Measurements from ENCODE around the gene RPGRIP1L.

- TF ChIP-seq EZH2phosphoT487 (IDR thresholded peaks at IDR 0.05; ENCODE audit: borderline replicate concordance, low read length), result no peak
- TF ChIP-seq, protein P1, sequence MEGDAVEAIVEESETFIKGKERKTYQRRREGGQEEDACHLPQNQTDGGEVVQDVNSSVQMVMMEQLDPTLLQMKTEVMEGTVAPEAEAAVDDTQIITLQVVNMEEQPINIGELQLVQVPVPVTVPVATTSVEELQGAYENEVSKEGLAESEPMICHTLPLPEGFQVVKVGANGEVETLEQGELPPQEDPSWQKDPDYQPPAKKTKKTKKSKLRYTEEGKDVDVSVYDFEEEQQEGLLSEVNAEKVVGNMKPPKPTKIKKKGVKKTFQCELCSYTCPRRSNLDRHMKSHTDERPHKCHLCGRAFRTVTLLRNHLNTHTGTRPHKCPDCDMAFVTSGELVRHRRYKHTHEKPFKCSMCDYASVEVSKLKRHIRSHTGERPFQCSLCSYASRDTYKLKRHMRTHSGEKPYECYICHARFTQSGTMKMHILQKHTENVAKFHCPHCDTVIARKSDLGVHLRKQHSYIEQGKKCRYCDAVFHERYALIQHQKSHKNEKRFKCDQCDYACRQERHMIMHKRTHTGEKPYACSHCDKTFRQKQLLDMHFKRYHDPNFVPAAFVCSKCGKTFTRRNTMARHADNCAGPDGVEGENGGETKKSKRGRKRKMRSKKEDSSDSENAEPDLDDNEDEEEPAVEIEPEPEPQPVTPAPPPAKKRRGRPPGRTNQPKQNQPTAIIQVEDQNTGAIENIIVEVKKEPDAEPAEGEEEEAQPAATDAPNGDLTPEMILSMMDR (conservative IDR thresholded peaks at IDR 0.05; ENCODE audit: low read depth, low read length), result no peak
Measured at GRCh38 chr16:53629151-53629550, 74.5 kb downstream of the RPGRIP1L start.

Measured in PC-3 (cell line).